NB4 (cell line): ENCODE data around the gene FTSJ3.

Experiments used
- MYC ChIP-seq: IDR thresholded peaks from 2 replicates; pipeline ENCODE4 v1.6.1; 2011; ENCODE audit warnings: low read depth, low read length
- POLR2A ChIP-seq: IDR thresholded peaks from 2 replicates; pipeline ENCODE4 v1.6.1; 2011; ENCODE audit warnings: mild to moderate bottlenecking; ENCODE audit not compliant: insufficient read length; ENCODE audit errors: extremely low read depth
- TF ChIP-seq, protein P1 (sequence below): IDR thresholded peaks from one replicate; pipeline ENCODE4 v1.5.1; 2012; ENCODE audit warnings: low read depth, low read length
- TF ChIP-seq, protein P2 (sequence below): IDR thresholded peaks from 2 replicates; pipeline ENCODE4 v1.6.1; 2011; ENCODE audit warnings: low read depth, low read length

DNA sequence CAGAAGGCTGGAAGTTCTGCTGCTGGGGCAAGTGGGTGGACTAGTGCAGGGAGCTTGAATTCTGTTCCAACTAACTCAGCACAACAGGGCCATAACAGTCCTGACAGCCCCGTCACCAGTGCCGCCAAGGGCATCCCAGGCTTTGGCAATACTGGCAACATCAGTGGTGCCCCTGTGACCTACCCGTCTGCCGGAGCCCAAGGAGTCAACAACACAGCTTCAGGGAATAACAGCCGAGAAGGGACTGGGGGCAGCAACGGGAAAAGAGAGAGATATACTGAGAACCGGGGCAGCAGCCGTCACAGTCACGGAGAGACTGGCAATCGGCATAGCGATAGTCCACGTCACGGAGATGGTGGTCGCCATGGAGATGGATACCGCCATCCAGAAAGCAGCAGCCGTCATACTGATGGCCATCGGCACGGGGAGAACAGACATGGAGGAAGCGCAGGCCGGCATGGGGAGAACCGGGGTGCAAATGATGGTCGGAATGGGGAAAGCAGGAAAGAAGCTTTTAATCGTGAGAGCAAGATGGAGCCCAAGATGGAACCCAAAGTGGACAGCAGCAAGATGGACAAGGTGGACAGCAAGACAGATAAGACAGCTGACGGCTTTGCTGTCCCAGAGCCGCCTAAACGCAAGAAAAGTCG is 9.6 kb downstream of the FTSJ3 start:
- no peak for TF ChIP-seq POLR2A
- TF ChIP-seq, protein P1, sequence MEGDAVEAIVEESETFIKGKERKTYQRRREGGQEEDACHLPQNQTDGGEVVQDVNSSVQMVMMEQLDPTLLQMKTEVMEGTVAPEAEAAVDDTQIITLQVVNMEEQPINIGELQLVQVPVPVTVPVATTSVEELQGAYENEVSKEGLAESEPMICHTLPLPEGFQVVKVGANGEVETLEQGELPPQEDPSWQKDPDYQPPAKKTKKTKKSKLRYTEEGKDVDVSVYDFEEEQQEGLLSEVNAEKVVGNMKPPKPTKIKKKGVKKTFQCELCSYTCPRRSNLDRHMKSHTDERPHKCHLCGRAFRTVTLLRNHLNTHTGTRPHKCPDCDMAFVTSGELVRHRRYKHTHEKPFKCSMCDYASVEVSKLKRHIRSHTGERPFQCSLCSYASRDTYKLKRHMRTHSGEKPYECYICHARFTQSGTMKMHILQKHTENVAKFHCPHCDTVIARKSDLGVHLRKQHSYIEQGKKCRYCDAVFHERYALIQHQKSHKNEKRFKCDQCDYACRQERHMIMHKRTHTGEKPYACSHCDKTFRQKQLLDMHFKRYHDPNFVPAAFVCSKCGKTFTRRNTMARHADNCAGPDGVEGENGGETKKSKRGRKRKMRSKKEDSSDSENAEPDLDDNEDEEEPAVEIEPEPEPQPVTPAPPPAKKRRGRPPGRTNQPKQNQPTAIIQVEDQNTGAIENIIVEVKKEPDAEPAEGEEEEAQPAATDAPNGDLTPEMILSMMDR: no peak
- TF ChIP-seq, protein P2, sequence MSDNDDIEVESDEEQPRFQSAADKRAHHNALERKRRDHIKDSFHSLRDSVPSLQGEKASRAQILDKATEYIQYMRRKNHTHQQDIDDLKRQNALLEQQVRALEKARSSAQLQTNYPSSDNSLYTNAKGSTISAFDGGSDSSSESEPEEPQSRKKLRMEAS: no peak
- no peak for TF ChIP-seq MYC
